PFSK-1 (cell line): ENCODE results near the gene OPA1.

ENCODE experiments used
- FOXP2 ChIP-seq: optimal IDR thresholded peaks from 2 replicates; pipeline ENCODE3; 2011; ENCODE audit warnings: borderline replicate concordance, control low read depth, inconsistent platforms; ENCODE audit not compliant: insufficient read depth; ENCODE audit errors: extremely low read length, extremely low read depth
- POLR2AphosphoS5 ChIP-seq: IDR thresholded peaks from 2 replicates; pipeline ENCODE4 v1.6.1; 2012; ENCODE audit warnings: low read depth, mild to moderate bottlenecking, control low read depth, low read length, moderate library complexity
- SIN3A ChIP-seq: IDR thresholded peaks from 2 replicates; pipeline ENCODE4 v1.6.1; 2012; ENCODE audit warnings: mild to moderate bottlenecking, low read length, moderate library complexity, borderline replicate concordance; ENCODE audit not compliant: insufficient read depth
- TAF1 ChIP-seq: IDR thresholded peaks from 2 replicates; pipeline ENCODE4 v1.6.1; 2012; ENCODE audit warnings: low read length, control low read depth, borderline replicate concordance; ENCODE audit not compliant: insufficient read depth
- TF ChIP-seq, protein P1 (sequence below), 2 experiments: IDR thresholded peaks; 2 replicates each; pipeline versions ENCODE4 v1.6.1 to v1.8.0; 2011 to 2012; ENCODE audit warnings: low read depth in 2 of 2, low read length in 2 of 2, control low read depth in 1 of 2, inconsistent platforms in 1 of 2, mild to moderate bottlenecking in 1 of 2, moderate library complexity in 1 of 2; ENCODE audit not compliant: insufficient read depth in 1 of 2

OPA1 gene

DNA sequence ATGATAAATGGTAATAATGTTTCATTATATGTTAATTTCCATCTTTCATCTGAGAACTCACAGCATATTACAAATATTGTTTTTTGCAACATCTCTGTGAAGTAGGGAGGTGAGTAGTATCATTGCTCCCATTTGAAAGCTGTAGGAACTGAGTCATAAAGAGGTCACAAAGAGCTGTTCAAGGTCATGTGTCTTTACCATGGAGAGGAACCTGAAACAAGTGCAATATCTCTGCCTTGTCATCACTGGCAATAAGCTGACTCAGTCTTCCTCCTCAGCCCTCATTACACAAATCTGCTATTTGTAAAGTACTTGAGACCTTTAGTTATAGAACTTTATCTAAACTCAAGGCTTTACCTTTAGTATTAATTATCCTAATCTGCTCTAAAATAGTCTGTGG, 33.9 kb upstream of the OPA1 start:
- TF ChIP-seq TAF1: no peak
- no peak for TF ChIP-seq FOXP2
- TF ChIP-seq, protein P1, sequence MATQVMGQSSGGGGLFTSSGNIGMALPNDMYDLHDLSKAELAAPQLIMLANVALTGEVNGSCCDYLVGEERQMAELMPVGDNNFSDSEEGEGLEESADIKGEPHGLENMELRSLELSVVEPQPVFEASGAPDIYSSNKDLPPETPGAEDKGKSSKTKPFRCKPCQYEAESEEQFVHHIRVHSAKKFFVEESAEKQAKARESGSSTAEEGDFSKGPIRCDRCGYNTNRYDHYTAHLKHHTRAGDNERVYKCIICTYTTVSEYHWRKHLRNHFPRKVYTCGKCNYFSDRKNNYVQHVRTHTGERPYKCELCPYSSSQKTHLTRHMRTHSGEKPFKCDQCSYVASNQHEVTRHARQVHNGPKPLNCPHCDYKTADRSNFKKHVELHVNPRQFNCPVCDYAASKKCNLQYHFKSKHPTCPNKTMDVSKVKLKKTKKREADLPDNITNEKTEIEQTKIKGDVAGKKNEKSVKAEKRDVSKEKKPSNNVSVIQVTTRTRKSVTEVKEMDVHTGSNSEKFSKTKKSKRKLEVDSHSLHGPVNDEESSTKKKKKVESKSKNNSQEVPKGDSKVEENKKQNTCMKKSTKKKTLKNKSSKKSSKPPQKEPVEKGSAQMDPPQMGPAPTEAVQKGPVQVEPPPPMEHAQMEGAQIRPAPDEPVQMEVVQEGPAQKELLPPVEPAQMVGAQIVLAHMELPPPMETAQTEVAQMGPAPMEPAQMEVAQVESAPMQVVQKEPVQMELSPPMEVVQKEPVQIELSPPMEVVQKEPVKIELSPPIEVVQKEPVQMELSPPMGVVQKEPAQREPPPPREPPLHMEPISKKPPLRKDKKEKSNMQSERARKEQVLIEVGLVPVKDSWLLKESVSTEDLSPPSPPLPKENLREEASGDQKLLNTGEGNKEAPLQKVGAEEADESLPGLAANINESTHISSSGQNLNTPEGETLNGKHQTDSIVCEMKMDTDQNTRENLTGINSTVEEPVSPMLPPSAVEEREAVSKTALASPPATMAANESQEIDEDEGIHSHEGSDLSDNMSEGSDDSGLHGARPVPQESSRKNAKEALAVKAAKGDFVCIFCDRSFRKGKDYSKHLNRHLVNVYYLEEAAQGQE (IDR thresholded peaks at IDR 0.05; ENCODE audit: insufficient read depth in 1 of 2, low read depth in 2 of 2, low read length in 2 of 2): no peak
- TF ChIP-seq SIN3A: no peak
- no peak for TF ChIP-seq POLR2AphosphoS5

DNA sequence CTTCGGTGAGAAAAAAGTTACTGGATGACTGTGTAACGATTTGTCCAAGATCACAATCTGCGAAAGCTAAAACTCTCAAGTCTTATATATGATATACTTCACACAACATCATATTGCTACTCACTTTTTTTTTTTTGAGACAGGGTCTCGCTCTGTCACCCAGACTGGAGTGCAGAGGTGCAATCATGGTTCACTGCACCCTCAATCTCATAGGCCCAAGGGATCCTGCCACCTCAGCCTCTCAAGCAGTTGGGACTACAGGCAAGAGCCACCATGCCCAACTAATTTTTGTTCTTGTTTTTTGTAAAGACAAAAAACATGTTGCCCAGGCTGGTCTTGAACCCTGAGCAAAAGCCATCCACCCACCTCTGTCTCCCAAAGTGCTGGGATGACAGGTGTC, 32.9 kb upstream of the OPA1 start:
- no peak for TF ChIP-seq TAF1
- TF ChIP-seq, protein P1 (IDR thresholded peaks at IDR 0.05; ENCODE audit: insufficient read depth in 1 of 2, low read depth in 2 of 2, low read length in 2 of 2): no peak
- no peak for TF ChIP-seq SIN3A
- TF ChIP-seq FOXP2: no peak
- no peak for TF ChIP-seq POLR2AphosphoS5

DNA sequence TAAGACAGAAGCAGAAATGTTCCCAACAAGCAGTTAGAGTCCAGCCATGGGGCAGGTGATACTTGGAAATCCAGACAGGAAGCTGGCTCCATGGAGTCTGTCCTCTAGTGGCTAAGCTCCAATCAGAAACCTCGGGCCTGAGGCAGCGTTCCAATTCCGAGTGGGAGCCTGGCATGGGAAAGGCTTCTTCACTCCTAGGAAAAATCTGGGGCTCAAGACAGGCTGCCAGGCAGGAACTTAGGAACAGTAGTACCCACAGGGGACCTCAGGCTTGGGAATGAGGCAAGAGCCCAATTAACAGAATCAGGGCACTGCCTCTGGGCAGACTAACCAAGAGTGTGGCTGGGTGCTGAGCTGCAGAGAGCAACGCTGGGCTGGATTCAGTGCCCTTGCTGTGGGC, 32.1 kb upstream of the OPA1 start:
- TF ChIP-seq, protein P1 (IDR thresholded peaks at IDR 0.05; ENCODE audit: insufficient read depth in 1 of 2, low read depth in 2 of 2, low read length in 2 of 2): no peak
- no peak for TF ChIP-seq POLR2AphosphoS5
- no peak for TF ChIP-seq TAF1
- TF ChIP-seq FOXP2: no peak
- TF ChIP-seq SIN3A: no peak

DNA sequence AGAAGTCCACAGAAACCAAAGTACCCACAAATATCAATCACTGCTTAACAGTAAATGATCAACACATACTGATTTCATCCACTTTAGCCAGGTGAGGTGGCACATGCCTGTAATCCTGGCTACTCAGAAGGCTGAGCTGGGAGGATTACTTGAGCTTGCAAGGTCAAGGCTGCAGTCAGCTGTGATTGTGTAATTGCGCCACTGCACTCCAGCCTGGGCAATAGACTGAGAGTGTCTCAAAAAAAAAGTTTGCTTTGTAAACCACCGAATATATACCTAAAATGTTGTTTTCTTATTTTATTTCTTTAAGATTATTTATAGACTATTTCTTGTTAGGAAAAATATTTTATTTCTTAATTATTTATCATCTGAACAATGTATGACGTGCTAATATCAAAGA, 29.6 kb upstream of the OPA1 start:
- no peak for TF ChIP-seq TAF1

- TF ChIP-seq SIN3A: no peak
Observed at GRCh38 chr3:193564012-193564411, 29.0 kb upstream of the OPA1 start.

DNA sequence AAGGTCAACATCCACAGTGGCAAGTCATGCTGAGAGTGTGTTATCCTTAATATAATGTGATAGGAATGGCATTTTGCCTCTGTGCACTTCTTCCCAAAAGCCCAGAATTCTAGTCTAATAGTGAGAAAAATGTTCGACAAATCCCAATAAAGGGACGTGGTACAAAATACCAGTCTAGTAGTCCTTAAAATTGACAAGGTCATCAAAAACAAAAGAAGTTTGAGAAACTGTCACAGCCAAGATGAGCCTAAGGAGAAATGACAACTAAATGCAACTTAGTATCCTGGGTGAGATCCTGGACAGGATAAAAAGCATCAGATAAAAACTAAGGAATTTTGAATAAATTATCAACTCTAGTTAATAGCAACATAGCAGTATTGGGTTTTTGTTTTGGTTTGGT, 23.9 kb upstream of the OPA1 start:
- no peak for TF ChIP-seq FOXP2
- TF ChIP-seq, protein P1 (IDR thresholded peaks at IDR 0.05; ENCODE audit: insufficient read depth in 1 of 2, low read depth in 2 of 2, low read length in 2 of 2): no peak
- TF ChIP-seq POLR2AphosphoS5: no peak
- TF ChIP-seq TAF1: no peak
- no peak for TF ChIP-seq SIN3A
